Endometrium (tissue), 2 donors: ENCODE results near the gene PDLIM5.
"Not testable (repeated sequence)": the region's sequence is repeated elsewhere in the genome, so short reads cannot be mapped to it uniquely, and the experiment has no call there.

Experiments used
- FAIRE-seq: peaks from 2 replicates; lab custom pipeline; 2012; peaks lifted over from hg19 to GRCh38; lab: Jason Lieb, UNC
- donor health status: control.
- donor health status: control.

PDLIM5 gene

GRCh38 chr4:94598758-94599157 lies 147.0 kb downstream of the PDLIM5 start:
- FAIRE-seq = no peak

- no peak for FAIRE-seq
These were observed 151.5 kb downstream of the PDLIM5 start for GRCh38 chr4:94603170-94603747.

GRCh38 chr4:94605241-94605805 lies 153.6 kb downstream of the PDLIM5 start:
- FAIRE-seq = no peak

GRCh38 chr4:94610145-94610544 lies 158.4 kb downstream of the PDLIM5 start:
- FAIRE-seq = no peak

- peak; percentile 50 for FAIRE-seq
These were observed 161.5 kb downstream of the PDLIM5 start for GRCh38 chr4:94613248-94613647.

GRCh38 chr4:94615451-94615850 lies 163.7 kb downstream of the PDLIM5 start:
- no peak for FAIRE-seq

GRCh38 chr4:94621491-94622080 lies 169.8 kb downstream of the PDLIM5 start:
- peak; percentile 97 for FAIRE-seq

GRCh38 chr4:94623126-94623911 lies 171.6 kb downstream of the PDLIM5 start:
- FAIRE-seq = no peak

GRCh38 chr4:94626942-94627341 lies 175.2 kb downstream of the PDLIM5 start:
- FAIRE-seq = peak; percentile 12

GRCh38 chr4:94629058-94629457 lies 177.3 kb downstream of the PDLIM5 start:
- FAIRE-seq = not testable (repeated sequence)

- no peak for FAIRE-seq
These were observed 178.1 kb downstream of the PDLIM5 start for GRCh38 chr4:94629837-94630236.

- FAIRE-seq = peak; percentile 63
These were observed 182.5 kb downstream of the PDLIM5 start for GRCh38 chr4:94634271-94634670.

- no peak for FAIRE-seq
These were observed 183.4 kb downstream of the PDLIM5 start for GRCh38 chr4:94635177-94635576.

- no peak for FAIRE-seq
These were observed 184.3 kb downstream of the PDLIM5 start for GRCh38 chr4:94636004-94636403.

GRCh38 chr4:94639298-94639697 lies 187.6 kb downstream of the PDLIM5 start:
- no peak for FAIRE-seq

GRCh38 chr4:94640151-94640550 lies 188.4 kb downstream of the PDLIM5 start:
- FAIRE-seq = no peak

- FAIRE-seq = no peak
These were observed 190.2 kb downstream of the PDLIM5 start for GRCh38 chr4:94641702-94642560.

GRCh38 chr4:94642561-94642866 lies 190.8 kb downstream of the PDLIM5 start:
- FAIRE-seq = no peak

- no peak for FAIRE-seq
These were observed 197.0 kb downstream of the PDLIM5 start for GRCh38 chr4:94648699-94649098.

- no peak for FAIRE-seq
These were observed 197.8 kb downstream of the PDLIM5 start for GRCh38 chr4:94649381-94650133.

GRCh38 chr4:94650134-94650495 lies 198.4 kb downstream of the PDLIM5 start:
- no peak for FAIRE-seq

- FAIRE-seq = no peak
These were observed 198.9 kb downstream of the PDLIM5 start for GRCh38 chr4:94650690-94651089.
